Astrocyte of the hippocampus (primary cell): ENCODE measurements around the gene TTC3.

Experiments used
- DNase-seq: peaks from one replicate; pipeline ENCODE4 v3.0.0; 2011; ENCODE audit warnings: low read depth, low spot score

Gene TTC3

GRCh38 chr21:37153196-37153934, 80.3 kb downstream of the TTC3 start:
- DNase-seq: peak; percentile 50

GRCh38 chr21:37153935-37154350, 80.9 kb downstream of the TTC3 start:
- DNase-seq: no peak

- DNase-seq: peak; percentile 36
Observed at GRCh38 chr21:37155186-37155585, 82.1 kb downstream of the TTC3 start.

- no peak for DNase-seq
Observed at GRCh38 chr21:37157938-37158337, 84.9 kb downstream of the TTC3 start.

GRCh38 chr21:37159053-37159776, 86.2 kb downstream of the TTC3 start:
- no peak for DNase-seq

- no peak for DNase-seq
Observed at GRCh38 chr21:37159949-37160348, 86.9 kb downstream of the TTC3 start.

GRCh38 chr21:37164742-37165141, 91.7 kb downstream of the TTC3 start:
- DNase-seq: no peak

- DNase-seq: no peak
Observed at GRCh38 chr21:37165586-37165985, 92.5 kb downstream of the TTC3 start.

- DNase-seq: peak; percentile 34
Observed at GRCh38 chr21:37166733-37167132, 93.7 kb downstream of the TTC3 start.

GRCh38 chr21:37168666-37169065, 95.6 kb downstream of the TTC3 start:
- no peak for DNase-seq

GRCh38 chr21:37172646-37173045, 99.6 kb downstream of the TTC3 start:
- DNase-seq: no peak

GRCh38 chr21:37176716-37177115, 103.7 kb downstream of the TTC3 start:
- DNase-seq: no peak

- no peak for DNase-seq
Observed at GRCh38 chr21:37181059-37181458, 108.0 kb downstream of the TTC3 start.

- no peak for DNase-seq
Observed at GRCh38 chr21:37182222-37182621, 109.2 kb downstream of the TTC3 start.

- DNase-seq: no peak
Observed at GRCh38 chr21:37183749-37184148, 110.7 kb downstream of the TTC3 start.

GRCh38 chr21:37184784-37185593, 111.9 kb downstream of the TTC3 start:
- no peak for DNase-seq

GRCh38 chr21:37186983-37187382, 113.9 kb downstream of the TTC3 start:
- DNase-seq: no peak

- no peak for DNase-seq
Observed at GRCh38 chr21:37188825-37189224, 115.8 kb downstream of the TTC3 start.

GRCh38 chr21:37192019-37192418, 119.0 kb downstream of the TTC3 start:
- DNase-seq: no peak

GRCh38 chr21:37193006-37193405, 120.0 kb downstream of the TTC3 start:
- no peak for DNase-seq

GRCh38 chr21:37193676-37194075, 120.6 kb downstream of the TTC3 start:
- no peak for DNase-seq

- no peak for DNase-seq
Observed at GRCh38 chr21:37195059-37195458, 122.0 kb downstream of the TTC3 start.
